ENCODE measurements around the gene LELP1.

GRCh38 chr1:153174624-153175023, 28.6 kb upstream of the LELP1 start:
- TF ChIP-seq CTCF (IDR thresholded peaks at IDR 0.05; ENCODE audit: low read depth, low read length) (no peak), EZH2phosphoT487 (IDR thresholded peaks at IDR 0.05; ENCODE audit: low read depth) (no peak)

All from OCI-LY3 (cell line).